GM08714 (cell line): ENCODE results near the gene HEPN1.

ENCODE experiments used
- H3K4me3 ChIP-seq: fragments of 200-500 bp; sonication (Bioruptor generic); 2 replicates; pipeline ENCODE4 v1.5.1; 2014; ENCODE audit warnings: mild to moderate bottlenecking, low read length, inconsistent platforms
- ZNF274 ChIP-seq: IDR thresholded peaks from 2 replicates; pipeline ENCODE4 v1.6.1; 2012; ENCODE audit warnings: mild to moderate bottlenecking, low read depth, low read length

The HEPN1 gene

DNA sequence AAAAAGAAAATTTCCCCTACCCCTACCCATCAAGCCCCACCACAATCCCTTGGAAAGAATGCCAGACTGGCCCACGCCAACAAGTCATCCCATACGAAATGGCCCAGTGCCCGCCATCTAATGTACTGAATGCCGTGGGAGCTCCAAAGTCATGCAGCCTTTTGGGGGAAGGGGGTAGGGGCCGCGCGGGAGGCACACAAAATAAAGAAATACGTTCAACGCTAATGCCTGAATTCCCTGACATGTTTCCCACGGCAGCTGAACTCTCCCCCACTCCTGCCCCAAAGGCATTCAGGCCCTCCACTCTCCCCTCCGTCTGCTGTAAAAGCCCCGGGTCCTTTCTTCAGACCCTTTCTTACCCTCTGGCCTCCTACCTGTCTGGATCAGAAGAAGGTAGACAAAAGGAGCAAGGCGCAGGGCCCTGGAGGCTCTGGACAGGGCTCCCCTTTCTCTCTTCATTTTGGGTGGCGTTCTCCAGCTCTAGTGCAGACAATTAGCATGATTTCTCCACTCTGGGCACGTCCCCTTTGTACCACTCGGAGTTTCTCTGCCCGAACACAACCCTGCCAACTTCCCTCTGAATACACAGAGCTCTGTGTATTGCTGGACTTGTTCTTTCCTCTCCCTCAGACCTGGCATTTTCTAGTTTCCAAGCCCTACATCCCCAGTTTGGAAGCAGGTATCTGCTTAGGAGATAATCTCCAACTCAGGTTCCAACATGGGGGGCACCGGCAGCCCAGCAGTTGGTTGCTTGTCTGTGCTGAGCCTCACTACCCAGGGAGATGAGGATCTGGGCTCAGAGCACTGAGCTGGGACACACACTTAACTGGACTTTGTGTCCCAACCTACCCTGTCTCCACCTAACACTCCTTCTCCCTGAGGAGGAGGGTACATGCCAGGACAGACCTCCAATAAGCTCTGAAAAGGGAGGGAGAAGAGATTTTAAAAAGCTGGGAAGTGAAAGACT, 16.8 kb downstream of the HEPN1 start, which contains the start of gene HEPACAM:
Gene HEPACAM (minus strand): TSS at position 500 of the 967 bp plus-strand sequence. CDS start 41 bp downstream, at position 459.
- no peak for TF ChIP-seq ZNF274
- no peak within 1 kb of the TSS for H3K4me3 ChIP-seq

DNA sequence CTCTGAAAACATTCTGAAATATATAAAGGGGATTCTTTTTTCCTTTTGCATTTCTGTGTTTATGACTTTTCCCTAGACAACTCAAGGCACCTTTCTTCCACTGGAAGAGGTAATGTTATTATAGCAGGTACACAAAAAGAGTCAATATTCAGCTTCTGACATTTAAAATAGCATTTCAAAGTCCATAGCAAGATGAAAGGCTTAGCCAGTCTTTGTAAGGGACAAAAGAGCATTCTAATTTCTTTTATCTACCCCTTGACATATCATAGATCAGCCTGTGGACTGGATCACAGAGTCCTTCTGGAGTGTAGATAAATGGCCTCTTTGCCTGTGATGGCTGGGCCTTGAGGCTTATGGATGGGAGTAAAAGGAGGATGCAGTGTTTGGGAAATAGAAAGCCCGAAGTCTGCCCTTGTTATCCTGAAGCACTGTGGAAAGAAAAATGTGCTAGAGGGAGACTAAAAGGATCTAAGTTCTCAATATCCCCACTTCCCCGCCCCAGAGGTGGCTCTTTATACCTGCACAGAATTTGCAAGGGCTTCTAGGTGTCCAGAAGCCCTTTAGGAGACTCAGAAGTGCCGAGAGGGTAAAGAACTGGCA, 18.4 kb downstream of the HEPN1 start:
- TF ChIP-seq ZNF274, result no peak

DNA sequence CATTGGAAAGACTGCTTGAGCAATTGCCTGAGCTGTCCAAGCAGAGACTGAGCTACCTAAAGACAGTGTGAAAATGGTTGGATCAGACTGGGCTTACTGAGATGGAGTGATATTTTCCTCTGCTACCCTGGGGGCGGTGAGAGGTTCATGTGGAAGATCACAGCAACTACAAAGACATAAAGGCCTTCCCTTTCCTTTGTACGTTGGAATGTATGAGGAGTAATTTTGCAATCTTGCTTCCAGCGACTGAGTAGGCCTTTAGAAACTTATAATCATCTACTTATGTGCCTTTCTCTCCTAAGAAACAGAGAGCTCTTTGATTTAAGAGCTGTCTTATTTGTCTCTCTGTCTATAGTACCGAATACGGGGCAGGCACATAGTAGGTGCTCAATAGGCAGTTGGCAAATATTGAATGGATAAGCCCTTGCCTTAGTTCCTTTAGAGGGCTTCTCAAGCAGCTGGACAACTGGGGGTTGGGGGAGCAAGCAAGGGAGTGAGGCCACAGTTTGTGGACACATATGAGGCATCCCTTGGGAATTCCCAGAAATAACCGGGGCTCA, 19.2 kb downstream of the HEPN1 start:
- TF ChIP-seq ZNF274, result no peak
- H3K4me3 ChIP-seq, result no peak overlapping the region

More for the DNA sequence above, 18.4 kb downstream of the HEPN1 start:
- no peak overlapping the region for H3K4me3 ChIP-seq

- H3K4me3 ChIP-seq, result no peak overlapping the region
- TF ChIP-seq ZNF274, result no peak
These were observed 19.9 kb downstream of the HEPN1 start for GRCh38 chr11:124938970-124939369.

- TF ChIP-seq ZNF274, result no peak
- H3K4me3 ChIP-seq, result no peak overlapping the region
These were observed 22.7 kb downstream of the HEPN1 start for GRCh38 chr11:124941703-124942102.

DNA sequence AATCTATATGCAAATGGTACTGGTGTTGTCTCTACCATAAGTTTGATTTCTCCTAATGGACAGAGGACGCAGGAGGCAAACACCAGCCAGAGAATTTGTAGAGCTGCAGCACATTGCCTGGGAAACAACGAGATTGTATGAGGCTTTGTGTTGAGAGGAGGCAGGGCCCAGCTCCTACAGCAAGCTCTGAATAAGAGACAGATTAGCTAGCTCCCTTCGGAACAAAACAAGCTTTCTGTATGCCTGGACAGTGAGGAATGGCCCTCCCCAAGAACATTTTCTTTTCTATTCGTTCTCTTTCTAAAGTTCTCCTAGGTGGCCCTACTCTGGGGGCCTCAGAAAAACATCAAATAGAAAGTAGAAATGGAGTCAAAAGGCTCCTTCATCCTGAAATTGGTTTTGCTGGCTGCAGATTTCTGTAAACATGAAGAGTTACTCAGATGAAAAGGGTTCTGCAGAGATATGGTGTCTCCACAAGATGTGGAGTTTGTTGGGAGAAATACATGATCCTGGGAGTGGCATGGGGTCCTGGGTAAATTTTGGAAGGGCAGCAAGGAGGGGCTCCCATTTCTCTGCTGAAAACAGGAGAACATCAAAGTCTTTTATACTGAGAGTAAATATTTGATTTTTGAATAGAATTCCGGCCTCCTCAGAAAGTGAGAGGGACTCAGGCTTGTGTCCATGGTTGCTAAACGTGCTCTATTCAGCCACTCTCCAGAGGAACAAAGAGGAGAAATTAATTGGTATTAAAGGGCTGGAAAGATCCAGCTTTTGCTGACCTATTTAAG, 23.6 kb downstream of the HEPN1 start:
- no peak overlapping the region for H3K4me3 ChIP-seq
- TF ChIP-seq ZNF274, result no peak

- no peak overlapping the region for H3K4me3 ChIP-seq
- TF ChIP-seq ZNF274, result no peak
These were observed 24.2 kb downstream of the HEPN1 start for GRCh38 chr11:124943254-124943616.

DNA sequence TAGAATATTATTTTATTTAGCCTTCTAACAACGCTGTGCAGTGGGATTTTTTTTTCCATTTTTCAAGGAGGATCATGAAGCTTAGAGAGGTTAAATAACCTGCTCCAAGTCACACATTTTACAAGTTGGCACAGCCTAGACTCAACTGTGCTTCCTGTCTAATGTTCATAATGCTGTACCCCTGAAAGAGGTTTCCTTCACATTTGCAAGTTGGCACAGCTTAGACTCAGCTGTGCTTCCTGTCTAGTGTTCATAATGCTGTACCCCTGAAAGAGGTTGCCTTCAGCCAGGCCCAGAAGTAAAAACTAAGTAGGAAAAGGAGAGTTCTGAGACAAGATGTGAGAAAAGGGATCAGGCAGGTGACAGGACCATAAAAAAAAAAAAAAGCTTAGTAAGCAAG, 24.7 kb downstream of the HEPN1 start:
- H3K4me3 ChIP-seq, result no peak overlapping the region
- TF ChIP-seq ZNF274, result no peak

GRCh38 chr11:124944565-124944964, 25.5 kb downstream of the HEPN1 start:
- H3K4me3 ChIP-seq, result no peak overlapping the region
- TF ChIP-seq ZNF274, result no peak

DNA sequence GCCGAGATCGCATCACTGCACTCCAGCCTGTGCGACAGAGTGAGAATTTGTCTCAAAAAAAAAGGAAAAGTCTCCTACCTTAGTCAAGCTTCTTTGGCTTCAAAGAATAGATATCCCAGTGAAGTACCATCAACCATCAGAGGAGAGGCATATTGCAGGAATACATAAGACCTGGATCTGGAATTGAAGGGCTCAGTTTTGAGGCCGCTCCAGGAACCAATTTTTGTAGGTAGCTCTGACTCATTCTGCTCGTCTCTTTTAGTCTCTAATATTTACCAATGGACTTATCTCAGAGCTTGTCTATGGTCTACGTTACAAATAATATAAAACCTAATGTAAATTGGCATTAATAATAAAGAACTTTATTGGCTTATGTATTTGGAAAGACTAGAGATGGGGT, 26.8 kb downstream of the HEPN1 start:
- no peak overlapping the region for H3K4me3 ChIP-seq

GRCh38 chr11:124946735-124947141, 27.7 kb downstream of the HEPN1 start:
- no peak for TF ChIP-seq ZNF274
- no peak overlapping the region for H3K4me3 ChIP-seq

More for the DNA sequence above, 26.8 kb downstream of the HEPN1 start:
- TF ChIP-seq ZNF274, result no peak

GRCh38 chr11:124950601-124951330, 31.7 kb downstream of the HEPN1 start:
- no peak for TF ChIP-seq ZNF274
- H3K4me3 ChIP-seq, result no peak overlapping the region

DNA sequence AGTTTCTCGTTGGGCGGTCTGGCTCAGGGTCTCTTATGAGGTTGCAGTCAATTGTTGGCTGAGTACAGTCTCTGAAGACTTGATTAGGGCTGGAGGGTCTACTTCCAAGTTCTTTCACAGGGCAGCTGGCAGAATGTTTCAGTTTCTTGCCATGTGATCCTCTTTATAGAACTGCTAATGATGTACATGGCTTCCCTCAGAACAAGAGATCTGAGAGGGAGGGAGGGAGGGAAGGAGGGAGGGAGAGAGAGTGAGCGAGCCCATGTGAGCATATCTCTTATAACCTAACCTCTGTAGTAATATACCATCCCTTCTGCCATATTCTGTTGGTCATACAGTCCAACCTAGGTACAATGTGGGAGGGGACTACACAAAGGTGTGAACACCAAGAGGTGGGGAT, 32.3 kb downstream of the HEPN1 start:
- no peak overlapping the region for H3K4me3 ChIP-seq
- no peak for TF ChIP-seq ZNF274
